Neural cell (in vitro differentiated cells): ENCODE measurements around the gene LRRK1. TPM values are rescaled to one million over a fixed set of nuclear protein-coding genes. Genes with fewer than 3 reads are reported as not detected.

Source experiments
- H2AFZ ChIP-seq: fragments of 200-600, 300-800 bp; sonication (generic), shearing (Covaris generic); 2 replicates; pipeline ENCODE4 v1.6.0; 2014; ENCODE audit warnings: low read depth, mild to moderate bottlenecking, antibody characterized with exemption, low read length, moderate library complexity
- H3F3A ChIP-seq: fragments of 200-600 bp; shearing (Covaris generic); 2 replicates; pipeline ENCODE4 v1.6.1; 2016; ENCODE audit warnings: mild to moderate bottlenecking, moderate library complexity, mixed read lengths, antibody characterized with exemption, low read length; ENCODE audit not compliant: insufficient read depth, poor library complexity, severe bottlenecking
- H3K27ac ChIP-seq: fragments of 200-600, 300-800 bp; sonication (generic), shearing (Covaris generic); 2 replicates; pipeline ENCODE4 v1.5.1; 2014; ENCODE audit warnings: mild to moderate bottlenecking, low read length, moderate library complexity
- H3K27me3 ChIP-seq: fragments of 300-800, 200-600 bp; sonication (generic), shearing (Covaris generic); 2 replicates; pipeline ENCODE4 v1.6.0; 2014; ENCODE audit warnings: mild to moderate bottlenecking, low read depth, low read length, moderate library complexity; ENCODE audit not compliant: insufficient read depth
- H3K36me3 ChIP-seq: fragments of 300-800, 200-600 bp; sonication (generic), shearing (Covaris generic); 2 replicates; pipeline ENCODE4 v1.5.1; 2014; ENCODE audit warnings: mild to moderate bottlenecking, antibody characterized with exemption, low read length, moderate library complexity; ENCODE audit not compliant: insufficient read depth
- H3K4me2 ChIP-seq: fragments of 300-800, 200-600 bp; sonication (generic), shearing (Covaris generic); 2 replicates; pipeline ENCODE4 v1.6.0; 2014; ENCODE audit warnings: mild to moderate bottlenecking, low read length
- H3K4me3 ChIP-seq: fragments of 300-800, 200-600 bp; sonication (generic), shearing (Covaris generic); 2 replicates; pipeline ENCODE4 v1.5.1; 2014; ENCODE audit warnings: mild to moderate bottlenecking, low read length, moderate library complexity
- H3K79me2 ChIP-seq: fragments of 200-600 bp; shearing (Covaris generic); replicated peaks from 2 replicates; pipeline ENCODE4 v1.6.0; 2014; ENCODE audit warnings: mild to moderate bottlenecking, low read length, moderate library complexity; ENCODE audit not compliant: insufficient read depth
- H3K9ac ChIP-seq: fragments of 300-800, 200-600 bp; sonication (generic), shearing (Covaris generic); 2 replicates; pipeline ENCODE4 v1.6.1; 2016; ENCODE audit warnings: mild to moderate bottlenecking, low read length, mixed read lengths
- H3K9me2 ChIP-seq: fragments of 200-600 bp; shearing (Covaris generic); 2 replicates; pipeline ENCODE4 v1.6.1; 2016; ENCODE audit warnings: mild to moderate bottlenecking, low read length, mixed read lengths; ENCODE audit not compliant: insufficient read depth
- H3K9me3 ChIP-seq: fragments of 200-600, 300-800 bp; sonication (generic), shearing (Covaris generic); 2 replicates; pipeline ENCODE4 v1.6.1; 2016; ENCODE audit warnings: mild to moderate bottlenecking, mixed run types, low read length, moderate library complexity, mixed read lengths
- H4K20me1 ChIP-seq: fragments of 200-600 bp; shearing (Covaris generic); 2 replicates; pipeline ENCODE4 v1.6.1; 2016; ENCODE audit warnings: mild to moderate bottlenecking, mixed run types; ENCODE audit not compliant: insufficient read depth
- EP300 ChIP-seq: fragments of 450-650 bp; conservative IDR thresholded peaks from 2 replicates; pipeline ENCODE4 v1.6.1; 2014; ENCODE audit warnings: antibody characterized with exemption, mild to moderate bottlenecking, moderate library complexity; ENCODE audit not compliant: poor library complexity, severe bottlenecking
- EZH2 ChIP-seq: fragments of 200-600, 300-800 bp; shearing (Covaris generic), sonication (generic); IDR thresholded peaks from 2 replicates; pipeline ENCODE4 v1.6.1; 2014; ENCODE audit warnings: antibody characterized with exemption, low read length, borderline replicate concordance, mild to moderate bottlenecking; ENCODE audit not compliant: insufficient read depth, poor library complexity, severe bottlenecking
- MXI1 ChIP-seq: fragments of 450-650 bp; conservative IDR thresholded peaks from 2 replicates; pipeline ENCODE4 v1.6.1; 2014; ENCODE audit warnings: antibody characterized with exemption, mild to moderate bottlenecking; ENCODE audit not compliant: poor library complexity, severe bottlenecking
- POLR2AphosphoS5 ChIP-seq: IDR thresholded peaks from 2 replicates; pipeline ENCODE4 v1.6.1; 2012
- RAD21 ChIP-seq: fragments of 450-650 bp; conservative IDR thresholded peaks from 2 replicates; pipeline ENCODE4 v1.6.1; 2014; ENCODE audit warnings: antibody characterized with exemption, mild to moderate bottlenecking, moderate library complexity
- SMC3 ChIP-seq: fragments of 450-650 bp; conservative IDR thresholded peaks from 2 replicates; pipeline ENCODE4 v1.6.1; 2014; ENCODE audit warnings: antibody characterized with exemption, mild to moderate bottlenecking, moderate library complexity; ENCODE audit not compliant: poor library complexity
- TAF1 ChIP-seq: IDR thresholded peaks from 2 replicates; pipeline ENCODE4 v1.6.1; 2012; ENCODE audit warnings: low read depth
- polyA plus RNA-seq: library from polyadenylated mRNA; depleted of rRNA; stranded (reverse); fragments of >200 nt; gene quantifications from 2 replicates; pipeline ENCODE4 v1.2.3, GENCODE V29; 2014
- TF ChIP-seq, protein P1 (sequence below): IDR thresholded peaks from 2 replicates; pipeline ENCODE4 v1.6.1; 2012; ENCODE audit warnings: borderline replicate concordance
- TF ChIP-seq, protein P2 (sequence below): fragments of 450-650 bp; IDR thresholded peaks from 2 replicates; pipeline ENCODE4 v1.5.1; 2014; ENCODE audit warnings: antibody characterized with exemption, mild to moderate bottlenecking, moderate library complexity; ENCODE audit not compliant: poor library complexity, severe bottlenecking

Gene LRRK1
- polyA plus RNA-seq, 1 donor from 2014 or later: 0.06 TPM

DNA sequence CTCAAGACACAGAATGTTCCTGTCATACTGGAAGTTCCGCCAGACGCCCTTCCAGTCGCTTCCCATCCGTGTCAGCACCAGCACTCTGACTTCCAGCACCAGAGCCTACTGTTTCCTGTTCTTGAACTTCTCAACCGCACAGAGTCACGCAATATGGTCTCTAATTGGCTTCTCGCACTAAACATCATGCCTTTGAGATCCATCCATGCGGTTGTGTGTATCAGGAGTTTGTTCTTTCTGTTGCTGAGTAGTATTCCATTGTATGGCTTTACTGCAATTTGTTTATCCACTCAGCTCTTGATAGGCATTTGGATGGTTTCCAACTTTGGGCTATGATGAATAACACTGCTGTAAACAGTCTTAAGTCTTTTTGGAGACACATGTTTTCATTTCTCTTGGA, 112.1 kb downstream of the LRRK1 start:
- H3K9me3 ChIP-seq: no peaks in the 10 kb centered on the region
- no peak overlapping the region for H2AFZ ChIP-seq
- TF ChIP-seq MXI1 (no peak), POLR2AphosphoS5 (no peak), RAD21 (no peak), EZH2 (no peak), EP300 (no peak), TAF1 (no peak), SMC3 (no peak)
- TF ChIP-seq, protein P1, sequence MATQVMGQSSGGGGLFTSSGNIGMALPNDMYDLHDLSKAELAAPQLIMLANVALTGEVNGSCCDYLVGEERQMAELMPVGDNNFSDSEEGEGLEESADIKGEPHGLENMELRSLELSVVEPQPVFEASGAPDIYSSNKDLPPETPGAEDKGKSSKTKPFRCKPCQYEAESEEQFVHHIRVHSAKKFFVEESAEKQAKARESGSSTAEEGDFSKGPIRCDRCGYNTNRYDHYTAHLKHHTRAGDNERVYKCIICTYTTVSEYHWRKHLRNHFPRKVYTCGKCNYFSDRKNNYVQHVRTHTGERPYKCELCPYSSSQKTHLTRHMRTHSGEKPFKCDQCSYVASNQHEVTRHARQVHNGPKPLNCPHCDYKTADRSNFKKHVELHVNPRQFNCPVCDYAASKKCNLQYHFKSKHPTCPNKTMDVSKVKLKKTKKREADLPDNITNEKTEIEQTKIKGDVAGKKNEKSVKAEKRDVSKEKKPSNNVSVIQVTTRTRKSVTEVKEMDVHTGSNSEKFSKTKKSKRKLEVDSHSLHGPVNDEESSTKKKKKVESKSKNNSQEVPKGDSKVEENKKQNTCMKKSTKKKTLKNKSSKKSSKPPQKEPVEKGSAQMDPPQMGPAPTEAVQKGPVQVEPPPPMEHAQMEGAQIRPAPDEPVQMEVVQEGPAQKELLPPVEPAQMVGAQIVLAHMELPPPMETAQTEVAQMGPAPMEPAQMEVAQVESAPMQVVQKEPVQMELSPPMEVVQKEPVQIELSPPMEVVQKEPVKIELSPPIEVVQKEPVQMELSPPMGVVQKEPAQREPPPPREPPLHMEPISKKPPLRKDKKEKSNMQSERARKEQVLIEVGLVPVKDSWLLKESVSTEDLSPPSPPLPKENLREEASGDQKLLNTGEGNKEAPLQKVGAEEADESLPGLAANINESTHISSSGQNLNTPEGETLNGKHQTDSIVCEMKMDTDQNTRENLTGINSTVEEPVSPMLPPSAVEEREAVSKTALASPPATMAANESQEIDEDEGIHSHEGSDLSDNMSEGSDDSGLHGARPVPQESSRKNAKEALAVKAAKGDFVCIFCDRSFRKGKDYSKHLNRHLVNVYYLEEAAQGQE: no peak
- TF ChIP-seq, protein P2, sequence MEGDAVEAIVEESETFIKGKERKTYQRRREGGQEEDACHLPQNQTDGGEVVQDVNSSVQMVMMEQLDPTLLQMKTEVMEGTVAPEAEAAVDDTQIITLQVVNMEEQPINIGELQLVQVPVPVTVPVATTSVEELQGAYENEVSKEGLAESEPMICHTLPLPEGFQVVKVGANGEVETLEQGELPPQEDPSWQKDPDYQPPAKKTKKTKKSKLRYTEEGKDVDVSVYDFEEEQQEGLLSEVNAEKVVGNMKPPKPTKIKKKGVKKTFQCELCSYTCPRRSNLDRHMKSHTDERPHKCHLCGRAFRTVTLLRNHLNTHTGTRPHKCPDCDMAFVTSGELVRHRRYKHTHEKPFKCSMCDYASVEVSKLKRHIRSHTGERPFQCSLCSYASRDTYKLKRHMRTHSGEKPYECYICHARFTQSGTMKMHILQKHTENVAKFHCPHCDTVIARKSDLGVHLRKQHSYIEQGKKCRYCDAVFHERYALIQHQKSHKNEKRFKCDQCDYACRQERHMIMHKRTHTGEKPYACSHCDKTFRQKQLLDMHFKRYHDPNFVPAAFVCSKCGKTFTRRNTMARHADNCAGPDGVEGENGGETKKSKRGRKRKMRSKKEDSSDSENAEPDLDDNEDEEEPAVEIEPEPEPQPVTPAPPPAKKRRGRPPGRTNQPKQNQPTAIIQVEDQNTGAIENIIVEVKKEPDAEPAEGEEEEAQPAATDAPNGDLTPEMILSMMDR: no peak

DNA sequence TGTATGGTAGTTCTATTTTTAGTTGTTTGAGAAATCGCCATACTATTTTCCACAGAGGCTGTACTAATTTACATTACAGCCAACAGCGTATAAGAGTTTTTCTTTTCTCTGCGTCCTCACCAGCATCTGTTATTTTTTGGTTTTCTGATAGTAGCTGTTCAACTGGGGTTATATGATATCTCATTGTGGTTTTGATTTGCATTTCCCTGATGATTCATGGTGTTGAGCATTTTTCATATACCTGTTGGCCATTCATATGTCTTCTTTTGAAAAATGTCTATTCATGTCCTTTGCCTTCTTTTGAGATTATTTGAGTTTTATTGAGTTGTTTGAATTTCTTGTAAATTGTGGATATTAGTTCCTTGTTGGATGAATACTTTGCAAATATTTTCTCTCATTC, 114.6 kb downstream of the LRRK1 start:
- Histone ChIP-seq H3K36me3 (no peaks in the 10 kb centered on the region), H3K27me3 (no peaks in the 10 kb centered on the region), H3K9ac (no peak overlapping the region), H3F3A (no peaks in the 10 kb centered on the region), H3K79me2 (no peaks in the 10 kb centered on the region), H3K4me3 (no peak overlapping the region), H3K4me2 (no peak overlapping the region), H2AFZ (no peak overlapping the region), H3K9me2 (no peaks in the 10 kb centered on the region), H4K20me1 (no peaks in the 10 kb centered on the region), H3K27ac (no peak overlapping the region), H3K9me3 (no peaks in the 10 kb centered on the region)
- no peak for TF ChIP-seq RAD21
- TF ChIP-seq EP300: no peak
- TF ChIP-seq EZH2: no peak
- TF ChIP-seq SMC3: no peak
- no peak for TF ChIP-seq TAF1
- TF ChIP-seq, protein P2: no peak
- TF ChIP-seq POLR2AphosphoS5: no peak

More for the DNA sequence above, 112.1 kb downstream of the LRRK1 start:
- no peaks in the 10 kb centered on the region for H3K9me2 ChIP-seq
- H3K27me3 ChIP-seq: no peaks in the 10 kb centered on the region
- no peak overlapping the region for H3K27ac ChIP-seq
- H3F3A ChIP-seq: no peaks in the 10 kb centered on the region
- no peaks in the 10 kb centered on the region for H3K79me2 ChIP-seq
- H3K36me3 ChIP-seq: no peaks in the 10 kb centered on the region
- no peak overlapping the region for H3K9ac ChIP-seq
- H3K4me2 ChIP-seq: no peak overlapping the region
- no peak overlapping the region for H3K4me3 ChIP-seq
- no peaks in the 10 kb centered on the region for H4K20me1 ChIP-seq
